ENCODE results near the gene PRADC1. TPM values are rescaled to one million over a fixed set of nuclear protein-coding genes. Genes with fewer than 3 reads are reported as not detected.
A peak's percentile ranks its signal among the peaks of the same experiment; 100 is the strongest.

The PRADC1 gene
- total RNA-seq, 2 experiments from 2014 or later: 11.8 to 12.1 TPM

GRCh38 chr2:73215254-73215653 is 17.8 kb downstream of the PRADC1 start:
- DNase-seq (no peak), ATAC-seq (no peak)
- peak overlapping the region; percentile 98 for H3K4me3 Mint-ChIP-seq
- peaks cover 6% of the 10 kb centered on the region for H3K36me3 Mint-ChIP-seq (ENCODE audit: low read depth)
- intact Hi-C loops (cut with DNase I, micrococcal nuclease): loop anchor here in 1 of 2 experiments (10.0 kb wide), 1 partner anchor 1620 kb away; the partner anchor contains the start of gene HK2
- POLR2A ChIA-PET: interaction anchor here (0.7 to 0.9 kb wide), 3 partner anchors 14 to 36 kb away, joined by 3 to 5 read pairs (median 3); partner anchors contain the start of gene PRADC1
- H3K27me3 Mint-ChIP-seq: no peaks in the 10 kb centered on the region
- peaks cover 33% of the 10 kb centered on the region for H3K4me1 Mint-ChIP-seq
- peak overlapping the region; percentile 99 for H3K27ac Mint-ChIP-seq
- CTCF ChIA-PET: interaction anchor here (0.7 to 2.1 kb wide), 7 partner anchors 13 to 144 kb away, joined by 3 to 10 read pairs (median 3); partner anchors contain the start of gene SFXN5
- H3K9me3 Mint-ChIP-seq (ENCODE audit: low read depth): no peaks in the 10 kb centered on the region

GRCh38 chr2:73214120-73215035 is 18.7 kb downstream of the PRADC1 start, which contains the start of gene SMYD5:
Gene SMYD5 (plus strand): TSS chr2:73214245. CDS start chr2:73214267, 22 bp downstream.
- H3K36me3 Mint-ChIP-seq (ENCODE audit: low read depth): peaks cover 2% of the 10 kb centered on the region
- no peaks in the 10 kb centered on the region for H3K9me3 Mint-ChIP-seq (ENCODE audit: low read depth)
- H3K4me1 Mint-ChIP-seq: peaks cover 33% of the 10 kb centered on the region
- H3K27me3 Mint-ChIP-seq: no peaks in the 10 kb centered on the region
- H3K27ac Mint-ChIP-seq: peak within 1 kb of the TSS; percentile 99
- intact Hi-C loops (cut with DNase I, micrococcal nuclease): loop anchor here (1.0 to 10.0 kb wide), 10 partner anchors 19 to 1620 kb away; partner anchors contain the start of genes ALMS1 (in 2 of the 2), CCT7 (in 1 of the 2), EGR4 (in 1 of the 2) and FBXO41 (in 1 of the 2)
- ATAC-seq: peak; percentile 92
- DNase-seq: peak; percentile 96
- peak within 1 kb of the TSS; percentile 98 for H3K4me3 Mint-ChIP-seq
- ChIA-PET POLR2A (interaction anchor here (0.7 to 0.9 kb wide), 3 partner anchors 14 to 35 kb away, joined by 3 to 5 read pairs (median 3); partner anchors contain the start of gene PRADC1), CTCF (interaction anchor here (0.6 to 3.2 kb wide), 10 partner anchors 14 to 143 kb away, joined by 3 to 37 read pairs (median 3); partner anchors contain the start of genes CCT7, PRADC1 and SFXN5)

- peaks cover 2% of the 10 kb centered on the region for H3K36me3 Mint-ChIP-seq (ENCODE audit: low read depth)
- CTCF ChIA-PET: interaction anchor here (0.6 to 3.2 kb wide), 33 partner anchors 8 to 1978 kb away, joined by 3 to 37 read pairs (median 4); partner anchors contain the start of genes CCT7, NOTO and PRADC1
- H3K9me3 Mint-ChIP-seq (ENCODE audit: low read depth): no peaks in the 10 kb centered on the region
- POLR2A ChIA-PET: interaction anchor here (0.6 to 1.5 kb wide), 4 partner anchors 9 to 104 kb away, joined by 3 to 8 read pairs (median 6); partner anchors contain the start of genes CCT7 and PRADC1
- H3K4me1 Mint-ChIP-seq: peaks cover 32% of the 10 kb centered on the region
- DNase-seq (peak; percentile 89), ATAC-seq (peak; percentile 79)
- peaks cover 7% of the 10 kb centered on the region for H3K27me3 Mint-ChIP-seq
- intact Hi-C loops (cut with DNase I, micrococcal nuclease): loop anchor here (1.0 to 10.0 kb wide), 3 partner anchors 36 to 1622 kb away; partner anchors contain the start of gene HK2 (in 1 of the 2)
- H3K4me3 Mint-ChIP-seq: no peak overlapping the region
- no peak overlapping the region for H3K27ac Mint-ChIP-seq
Measured at GRCh38 chr2:73212448-73213176, 20.4 kb downstream of the PRADC1 start.

- Mint-ChIP-seq H3K36me3 (ENCODE audit: low read depth) (peaks cover 2% of the 10 kb centered on the region), H3K27me3 (peaks cover 10% of the 10 kb centered on the region), H3K9me3 (ENCODE audit: low read depth) (no peaks in the 10 kb centered on the region), H3K27ac (no peak overlapping the region), H3K4me1 (peaks cover 27% of the 10 kb centered on the region), H3K4me3 (no peak overlapping the region)
- CTCF ChIA-PET: interaction anchor here (0.6 to 3.2 kb wide), 30 partner anchors 7 to 1978 kb away, joined by 3 to 37 read pairs (median 4); partner anchors contain the start of genes CCT7, NOTO and PRADC1
- intact Hi-C loops (cut with DNase I, micrococcal nuclease): loop anchor here (1.0 to 10.0 kb wide), 3 partner anchors 35 to 1623 kb away; partner anchors contain the start of gene HK2 (in 1 of the 2)
- ATAC-seq (no peak), DNase-seq (no peak)
- POLR2A ChIA-PET: interaction anchor here (0.7 to 1.5 kb wide), 3 partner anchors 8 to 35 kb away, joined by 3 to 8 read pairs (median 5); partner anchors contain the start of genes CCT7 and PRADC1
Measured at GRCh38 chr2:73212098-73212447, 21.0 kb downstream of the PRADC1 start.

- ChIA-PET CTCF (interaction anchor here (0.9 to 3.3 kb wide), 5 partner anchors 10 to 346 kb away, joined by 3 to 17 read pairs (median 3); no protein-coding TSS in a partner anchor), POLR2A (no interaction called here)
- ATAC-seq: no peak
- H3K27ac Mint-ChIP-seq: no peak overlapping the region
- H3K36me3 Mint-ChIP-seq (ENCODE audit: low read depth): peaks cover 2% of the 10 kb centered on the region
- H3K4me1 Mint-ChIP-seq: peaks cover 25% of the 10 kb centered on the region
- H3K4me3 Mint-ChIP-seq: no peak overlapping the region
- no peak for DNase-seq
- intact Hi-C loops (cut with DNase I, micrococcal nuclease): loop anchor here in 1 of 2 experiments (10.0 kb wide), 1 partner anchor 1624 kb away; the partner anchor contains the start of gene HK2
- peaks cover 16% of the 10 kb centered on the region for H3K27me3 Mint-ChIP-seq
- no peaks in the 10 kb centered on the region for H3K9me3 Mint-ChIP-seq (ENCODE audit: low read depth)
Measured at GRCh38 chr2:73210696-73211095, 22.3 kb downstream of the PRADC1 start.

GRCh38 chr2:73210019-73210418 is 23.0 kb downstream of the PRADC1 start:
- H3K4me1 Mint-ChIP-seq: peaks cover 18% of the 10 kb centered on the region
- CTCF ChIA-PET: interaction anchor here (0.7 to 3.3 kb wide), 4 partner anchors 11 to 316 kb away, joined by 3 to 17 read pairs (median 5); no protein-coding TSS in a partner anchor
- peaks cover 2% of the 10 kb centered on the region for H3K36me3 Mint-ChIP-seq (ENCODE audit: low read depth)
- intact Hi-C loops (cut with DNase I, micrococcal nuclease): loop anchor here in 1 of 2 experiments (10.0 kb wide), 1 partner anchor 1625 kb away; the partner anchor contains the start of gene HK2
- peaks cover 19% of the 10 kb centered on the region for H3K27me3 Mint-ChIP-seq
- no peaks in the 10 kb centered on the region for H3K9me3 Mint-ChIP-seq (ENCODE audit: low read depth)
- POLR2A ChIA-PET: no interaction called here
- H3K4me3 Mint-ChIP-seq: no peak overlapping the region
- DNase-seq (no peak), ATAC-seq (no peak)
- no peak overlapping the region for H3K27ac Mint-ChIP-seq

GRCh38 chr2:73208258-73208657 is 24.8 kb downstream of the PRADC1 start:
- Mint-ChIP-seq H3K27ac (no peak overlapping the region), H3K4me3 (no peak overlapping the region), H3K27me3 (peaks cover 31% of the 10 kb centered on the region), H3K36me3 (ENCODE audit: low read depth) (no peaks in the 10 kb centered on the region), H3K9me3 (ENCODE audit: low read depth) (no peaks in the 10 kb centered on the region), H3K4me1 (peaks cover 10% of the 10 kb centered on the region)
- CTCF ChIA-PET: interaction anchor here (3.3 kb wide), 1 partner anchor 31 kb away, joined by 17 read pairs; no protein-coding TSS in a partner anchor
- intact Hi-C loops (cut with DNase I, micrococcal nuclease): no loop called here
- ATAC-seq: no peak
- POLR2A ChIA-PET: no interaction called here
- no peak for DNase-seq

- no peak overlapping the region for H3K4me3 Mint-ChIP-seq
- no peaks in the 10 kb centered on the region for H3K9me3 Mint-ChIP-seq (ENCODE audit: low read depth)
- H3K27me3 Mint-ChIP-seq: peaks cover 41% of the 10 kb centered on the region
- intact Hi-C loops (cut with DNase I, micrococcal nuclease): no loop called here
- peaks cover 4% of the 10 kb centered on the region for H3K4me1 Mint-ChIP-seq
- no peak overlapping the region for H3K27ac Mint-ChIP-seq
- no peaks in the 10 kb centered on the region for H3K36me3 Mint-ChIP-seq (ENCODE audit: low read depth)
- ChIA-PET CTCF (interaction anchor here (1.4 kb wide), 1 partner anchor 120 kb away, joined by 4 read pairs; no protein-coding TSS in a partner anchor), POLR2A (interaction anchor here (0.6 kb wide), 1 partner anchor 10 kb away, joined by 4 read pairs; no protein-coding TSS in a partner anchor)
- DNase-seq (no peak), ATAC-seq (no peak)
Measured at GRCh38 chr2:73205611-73206010, 27.4 kb downstream of the PRADC1 start.

GRCh38 chr2:73203055-73203681 is 29.9 kb downstream of the PRADC1 start:
- Mint-ChIP-seq H3K27me3 (peaks cover 50% of the 10 kb centered on the region), H3K27ac (no peak overlapping the region), H3K9me3 (ENCODE audit: low read depth) (no peaks in the 10 kb centered on the region), H3K4me3 (no peak overlapping the region), H3K4me1 (peaks cover 4% of the 10 kb centered on the region), H3K36me3 (ENCODE audit: low read depth) (no peaks in the 10 kb centered on the region)
- no peak for ATAC-seq
- no peak for DNase-seq
- ChIA-PET CTCF (no interaction called here), POLR2A (interaction anchor here (0.5 kb wide), 1 partner anchor 9 kb away, joined by 3 read pairs; no protein-coding TSS in a partner anchor)
- intact Hi-C loops (cut with DNase I, micrococcal nuclease): no loop called here
